Suppressor macrophage treated with lipopolysaccharide for 4 hours (primary cell): Measurements from ENCODE around the gene C5orf58.

ENCODE experiments used
- DNase-seq: peaks from one replicate; pipeline ENCODE4 v3.0.0-alpha.2; 2020

C5orf58 gene

GRCh38 chr5:170261528-170262043, 28.8 kb downstream of the C5orf58 start:
- no peak for DNase-seq

- DNase-seq: no peak
These were observed 29.6 kb downstream of the C5orf58 start for GRCh38 chr5:170262061-170263045.

GRCh38 chr5:170263906-170264305, 31.1 kb downstream of the C5orf58 start:
- no peak for DNase-seq

- DNase-seq: no peak
These were observed 32.7 kb downstream of the C5orf58 start for GRCh38 chr5:170265522-170265921.

- no peak for DNase-seq
These were observed 34.0 kb downstream of the C5orf58 start for GRCh38 chr5:170266570-170267381.

- peak; percentile 85 for DNase-seq
These were observed 34.8 kb downstream of the C5orf58 start for GRCh38 chr5:170267431-170268152.

GRCh38 chr5:170268153-170268689, 35.4 kb downstream of the C5orf58 start:
- no peak for DNase-seq

- peak; percentile 91 for DNase-seq
These were observed 36.1 kb downstream of the C5orf58 start for GRCh38 chr5:170268884-170269283.

- peak; percentile 97 for DNase-seq
These were observed 36.8 kb downstream of the C5orf58 start for GRCh38 chr5:170269579-170269978.

GRCh38 chr5:170270293-170271069, 37.7 kb downstream of the C5orf58 start:
- peak; percentile 83 for DNase-seq

GRCh38 chr5:170273968-170274710, 41.4 kb downstream of the C5orf58 start:
- DNase-seq: no peak

GRCh38 chr5:170275376-170275994, 42.7 kb downstream of the C5orf58 start:
- DNase-seq: peak; percentile 74

GRCh38 chr5:170276140-170276539, 43.4 kb downstream of the C5orf58 start:
- no peak for DNase-seq

- peak; percentile 83 for DNase-seq
These were observed 45.1 kb downstream of the C5orf58 start for GRCh38 chr5:170277867-170278281.

- DNase-seq: peak; percentile 57
These were observed 46.0 kb downstream of the C5orf58 start for GRCh38 chr5:170278611-170279458.

GRCh38 chr5:170279459-170279817, 46.7 kb downstream of the C5orf58 start:
- DNase-seq: peak; percentile 41

GRCh38 chr5:170280011-170280493, 47.3 kb downstream of the C5orf58 start:
- DNase-seq: no peak

GRCh38 chr5:170283296-170283695, 50.5 kb downstream of the C5orf58 start:
- no peak for DNase-seq

GRCh38 chr5:170284231-170284630, 51.4 kb downstream of the C5orf58 start:
- DNase-seq: no peak
